Measurements from ENCODE around the gene CDHR1. TPM values are rescaled to one million over a fixed set of nuclear protein-coding genes. Genes with fewer than 3 reads are reported as not detected.

CDHR1 gene
- total RNA-seq, 1 experiment from 2014 or later: 6.6 TPM

DNA sequence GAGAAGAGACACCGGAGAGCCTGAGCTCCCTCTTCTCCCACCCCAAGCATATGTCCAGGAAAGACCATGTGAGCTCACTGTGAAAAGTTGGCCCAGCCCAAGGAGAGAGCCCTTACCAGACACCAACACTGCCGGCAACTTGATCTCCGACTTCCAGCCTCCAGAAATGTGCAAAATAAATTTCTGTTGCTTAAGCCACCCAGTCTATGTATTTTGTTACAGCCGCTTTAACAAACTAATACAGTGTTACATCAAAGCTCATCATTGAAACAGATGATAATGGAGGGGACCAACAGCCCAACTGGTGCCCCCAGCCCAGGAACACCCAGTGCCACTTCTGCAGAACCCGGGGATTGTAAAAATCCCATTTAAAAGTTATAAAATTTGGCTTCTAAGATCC is 69.4 kb downstream of the CDHR1 start:
- Mint-ChIP-seq H3K4me3 (no peak overlapping the region), H3K9me3 (no peaks in the 10 kb centered on the region), H3K27ac (no peak overlapping the region), H3K36me3 (ENCODE audit: insufficient read depth in 1 of 3, low read depth in 3 of 3) (no peaks in the 10 kb centered on the region; a peak in 1 of 7 replicates), H3K27me3 (ENCODE audit: low read depth) (peaks cover 4% of the 10 kb centered on the region), H3K4me1 (peaks cover 17 to 19% of the 10 kb centered on the region in 2 experiments)
- H3K56ac ChIP-seq (ENCODE audit: insufficient read length, low read depth, low read length): no peak overlapping the region
- H3K27ac ChIP-seq (ENCODE audit: insufficient read length, low read depth, low read length): no peak overlapping the region
- no peaks in the 10 kb centered on the region for H3K79me2 ChIP-seq (ENCODE audit: insufficient read depth, low read length)
- no peak overlapping the region for H3K4me2 ChIP-seq (ENCODE audit: insufficient read depth, insufficient read length, low read length)
- H3K14ac ChIP-seq (ENCODE audit: insufficient read depth, low read length): no peak overlapping the region
- no peak overlapping the region for H3K9ac ChIP-seq (ENCODE audit: extremely low read depth, insufficient read length, low read length)
- no peaks in the 10 kb centered on the region for H3K23me2 ChIP-seq (ENCODE audit: insufficient read length, low read depth, low read length, poor library complexity, severe bottlenecking)
- H3K18ac ChIP-seq (ENCODE audit: insufficient read length, low read depth, low read length): no peak overlapping the region
- no peaks in the 10 kb centered on the region for H3K79me1 ChIP-seq (ENCODE audit: insufficient read depth, low read depth, low read length, poor library complexity, severe bottlenecking)
- no peaks in the 10 kb centered on the region for H3K27me3 ChIP-seq (ENCODE audit: insufficient read depth, low read length)
- WGBS (ENCODE audit: extremely low coverage, insufficient read length, low lambda C conversion rate): no CpG with 5 or more reads among the region's 5 CpGs
- H2BK15ac ChIP-seq (ENCODE audit: low read depth, low read length): no peak overlapping the region
- no peak overlapping the region for H4K5ac ChIP-seq (ENCODE audit: insufficient read length, low read depth, low read length)
- H2BK5ac ChIP-seq (ENCODE audit: insufficient read length, low read length): no peak overlapping the region
- no peak overlapping the region for H3T11ph ChIP-seq (ENCODE audit: low read length)
- H4K20me1 ChIP-seq (ENCODE audit: control insufficient read depth, insufficient read depth, insufficient read length): no peaks in the 10 kb centered on the region
- H3K4me1 ChIP-seq (ENCODE audit: insufficient read depth, low read length): no peaks in the 10 kb centered on the region; the same call in 1 of the 2 replicates
- H3K23ac ChIP-seq (ENCODE audit: insufficient read length, low read depth, low read length): no peak overlapping the region
- H4K91ac ChIP-seq (ENCODE audit: insufficient read length, low read depth, low read length): no peak overlapping the region
- H3K4ac ChIP-seq (ENCODE audit: low read depth, low read length): no peak overlapping the region
- no peak overlapping the region for H2BK20ac ChIP-seq (ENCODE audit: low read depth, low read length, poor library complexity, severe bottlenecking)
- DNase-seq: no peak
- H2AK5ac ChIP-seq (ENCODE audit: insufficient read length, low read length): no peak overlapping the region
- no peak overlapping the region for H2AFZ ChIP-seq (ENCODE audit: low read length)
- H4K8ac ChIP-seq (replicated peaks; ENCODE audit: insufficient read length, low read depth, low read length): no peak overlapping the region
- no peak overlapping the region for H2BK120ac ChIP-seq (ENCODE audit: low read depth, low read length, poor library complexity, severe bottlenecking)
- H3K9me3 ChIP-seq (ENCODE audit: control insufficient read depth, low read depth, low read length): no peaks in the 10 kb centered on the region
- TF ChIP-seq, protein P1, sequence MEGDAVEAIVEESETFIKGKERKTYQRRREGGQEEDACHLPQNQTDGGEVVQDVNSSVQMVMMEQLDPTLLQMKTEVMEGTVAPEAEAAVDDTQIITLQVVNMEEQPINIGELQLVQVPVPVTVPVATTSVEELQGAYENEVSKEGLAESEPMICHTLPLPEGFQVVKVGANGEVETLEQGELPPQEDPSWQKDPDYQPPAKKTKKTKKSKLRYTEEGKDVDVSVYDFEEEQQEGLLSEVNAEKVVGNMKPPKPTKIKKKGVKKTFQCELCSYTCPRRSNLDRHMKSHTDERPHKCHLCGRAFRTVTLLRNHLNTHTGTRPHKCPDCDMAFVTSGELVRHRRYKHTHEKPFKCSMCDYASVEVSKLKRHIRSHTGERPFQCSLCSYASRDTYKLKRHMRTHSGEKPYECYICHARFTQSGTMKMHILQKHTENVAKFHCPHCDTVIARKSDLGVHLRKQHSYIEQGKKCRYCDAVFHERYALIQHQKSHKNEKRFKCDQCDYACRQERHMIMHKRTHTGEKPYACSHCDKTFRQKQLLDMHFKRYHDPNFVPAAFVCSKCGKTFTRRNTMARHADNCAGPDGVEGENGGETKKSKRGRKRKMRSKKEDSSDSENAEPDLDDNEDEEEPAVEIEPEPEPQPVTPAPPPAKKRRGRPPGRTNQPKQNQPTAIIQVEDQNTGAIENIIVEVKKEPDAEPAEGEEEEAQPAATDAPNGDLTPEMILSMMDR (conservative IDR thresholded peaks at IDR 0.05): no peak
- no peak overlapping the region for H2BK12ac ChIP-seq (ENCODE audit: insufficient read length, low read depth, low read length)

Data from H9 (cell line).